ENCODE measurements around the gene PMEPA1. TPM values are rescaled to one million over a fixed set of nuclear protein-coding genes. Genes with fewer than 3 reads are reported as not detected.

Gene PMEPA1
- total RNA-seq, 4 donors from 2014 or later, result 7.5 to 31.3 (median 13.9) TPM

DNA sequence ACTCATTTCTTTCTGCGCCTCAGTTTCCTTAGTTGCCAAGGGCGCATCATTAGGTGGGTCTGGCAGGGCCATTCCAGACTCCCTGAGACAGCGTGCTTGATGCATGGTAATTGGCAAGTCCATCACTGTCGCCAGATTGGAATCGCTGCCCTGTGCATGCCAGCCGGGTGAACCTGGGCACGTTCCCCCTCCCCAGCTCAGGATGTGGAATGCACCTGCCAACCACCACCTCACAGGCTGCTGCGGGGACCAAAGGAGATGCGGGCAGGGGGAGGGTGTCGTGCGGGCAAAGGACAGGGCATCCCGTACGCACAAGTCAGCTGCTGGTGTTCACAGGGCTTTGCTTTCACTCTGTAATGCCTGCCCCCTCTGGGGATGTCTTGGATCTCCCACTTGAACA lies 36.4 kb upstream of the PMEPA1 start:
- TF ChIP-seq, protein P1, sequence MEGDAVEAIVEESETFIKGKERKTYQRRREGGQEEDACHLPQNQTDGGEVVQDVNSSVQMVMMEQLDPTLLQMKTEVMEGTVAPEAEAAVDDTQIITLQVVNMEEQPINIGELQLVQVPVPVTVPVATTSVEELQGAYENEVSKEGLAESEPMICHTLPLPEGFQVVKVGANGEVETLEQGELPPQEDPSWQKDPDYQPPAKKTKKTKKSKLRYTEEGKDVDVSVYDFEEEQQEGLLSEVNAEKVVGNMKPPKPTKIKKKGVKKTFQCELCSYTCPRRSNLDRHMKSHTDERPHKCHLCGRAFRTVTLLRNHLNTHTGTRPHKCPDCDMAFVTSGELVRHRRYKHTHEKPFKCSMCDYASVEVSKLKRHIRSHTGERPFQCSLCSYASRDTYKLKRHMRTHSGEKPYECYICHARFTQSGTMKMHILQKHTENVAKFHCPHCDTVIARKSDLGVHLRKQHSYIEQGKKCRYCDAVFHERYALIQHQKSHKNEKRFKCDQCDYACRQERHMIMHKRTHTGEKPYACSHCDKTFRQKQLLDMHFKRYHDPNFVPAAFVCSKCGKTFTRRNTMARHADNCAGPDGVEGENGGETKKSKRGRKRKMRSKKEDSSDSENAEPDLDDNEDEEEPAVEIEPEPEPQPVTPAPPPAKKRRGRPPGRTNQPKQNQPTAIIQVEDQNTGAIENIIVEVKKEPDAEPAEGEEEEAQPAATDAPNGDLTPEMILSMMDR (IDR thresholded peaks at IDR 0.05; ENCODE audit: low read depth), result no peak

DNA sequence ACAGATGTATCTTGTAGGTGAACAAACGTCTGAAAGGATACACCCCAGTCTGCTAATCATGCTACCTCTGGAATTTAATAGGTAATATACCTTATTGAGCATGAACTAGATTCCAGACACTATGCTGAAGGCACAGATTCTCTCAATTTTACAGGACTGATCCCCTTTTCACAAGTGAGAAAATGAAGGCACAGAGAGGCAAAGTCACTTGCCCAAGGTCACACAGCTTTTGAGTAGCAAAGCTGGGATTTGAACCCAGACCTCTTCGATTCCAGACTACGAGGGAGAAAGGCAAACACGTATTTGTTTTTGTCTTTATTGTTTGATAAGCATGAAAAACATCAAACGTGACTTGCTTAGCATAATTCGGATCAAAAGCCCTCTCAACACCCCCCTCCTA lies 34.4 kb upstream of the PMEPA1 start:
- TF ChIP-seq, protein P1 (IDR thresholded peaks at IDR 0.05; ENCODE audit: low read depth), result no peak

DNA sequence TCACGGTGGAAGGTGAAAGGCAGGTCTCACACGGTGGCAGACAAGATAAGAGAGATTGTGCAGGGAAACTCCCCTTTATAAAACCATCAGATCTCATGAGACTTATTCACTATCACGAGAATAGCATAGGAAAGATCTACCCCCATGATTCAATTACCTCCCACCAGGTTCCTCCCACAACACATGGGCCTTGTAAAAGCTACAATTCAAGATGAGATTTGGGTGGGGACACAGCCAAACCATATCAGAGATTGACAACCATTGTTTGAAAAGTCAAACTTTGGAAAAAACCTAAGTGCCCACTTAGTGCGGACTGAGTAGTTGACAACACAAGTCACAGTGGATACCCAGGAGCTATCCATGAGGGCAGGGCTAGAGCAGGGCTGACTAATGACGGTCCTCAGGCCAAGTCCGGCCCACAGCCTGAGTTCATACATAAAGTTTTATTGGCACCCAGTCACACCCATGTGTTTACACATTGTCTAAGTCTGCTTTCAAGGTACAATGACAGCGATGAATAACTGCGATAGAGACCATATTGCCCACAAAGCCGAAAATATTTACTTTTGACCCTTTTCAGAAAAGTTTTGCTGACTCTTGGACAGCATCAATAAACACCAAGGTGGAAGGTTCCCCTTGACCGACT lies 33.8 kb upstream of the PMEPA1 start:
- TF ChIP-seq, protein P1 (IDR thresholded peaks at IDR 0.05; ENCODE audit: low read depth), result no peak

DNA sequence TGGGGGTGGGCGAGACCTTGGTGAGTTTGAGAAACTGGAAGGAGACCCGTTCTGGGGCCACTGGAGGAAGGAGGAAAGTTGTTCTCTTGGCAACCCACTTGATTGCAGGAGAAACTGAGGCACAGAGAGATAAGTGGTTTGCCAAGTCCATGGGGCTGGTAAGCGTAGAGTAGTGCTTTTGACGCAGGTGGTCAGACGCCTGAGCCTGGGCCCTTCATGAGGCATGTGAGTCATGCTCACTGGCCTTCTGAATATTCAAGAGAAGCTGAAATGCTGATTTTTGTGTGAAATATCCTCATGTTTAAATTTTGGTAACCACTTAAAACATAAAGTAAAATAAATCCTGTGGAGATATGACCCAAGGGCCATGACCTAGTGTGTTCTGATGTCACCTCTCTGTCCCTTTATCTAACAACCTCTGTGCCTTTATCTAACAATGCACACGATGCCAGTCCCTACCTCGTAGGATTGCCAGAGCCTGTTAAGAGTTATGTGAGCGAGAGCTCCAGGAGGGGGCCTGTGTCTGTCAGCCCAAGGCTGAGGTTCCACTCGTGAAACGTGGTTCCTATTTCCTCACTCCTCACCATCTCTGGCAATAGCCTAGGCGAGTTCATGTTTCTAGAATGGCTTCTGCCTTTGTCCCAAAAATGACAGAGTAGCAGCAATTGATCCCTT lies 32.8 kb upstream of the PMEPA1 start:
- TF ChIP-seq, protein P1 (IDR thresholded peaks at IDR 0.05; ENCODE audit: low read depth), result no peak

DNA sequence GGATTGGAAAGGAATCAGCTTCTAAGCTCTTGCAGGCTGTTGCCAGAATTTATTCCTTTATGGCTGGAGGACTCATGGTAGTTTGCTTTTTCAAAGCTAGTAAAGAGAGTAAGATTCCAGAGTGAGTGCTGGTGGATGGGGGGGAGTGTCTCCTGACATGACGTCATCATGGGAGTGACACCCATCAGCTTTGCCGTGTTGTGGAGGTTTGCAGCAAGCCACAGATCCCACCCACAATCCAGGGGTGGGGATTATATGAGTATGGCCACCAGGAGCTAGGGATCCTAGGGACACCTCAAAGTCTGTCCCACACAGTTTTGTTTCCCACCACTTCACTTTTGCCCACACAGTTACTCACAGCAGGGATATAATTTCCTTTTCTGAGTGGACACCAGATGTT lies 28.7 kb upstream of the PMEPA1 start:
- TF ChIP-seq, protein P1 (IDR thresholded peaks at IDR 0.05; ENCODE audit: low read depth), result no peak

DNA sequence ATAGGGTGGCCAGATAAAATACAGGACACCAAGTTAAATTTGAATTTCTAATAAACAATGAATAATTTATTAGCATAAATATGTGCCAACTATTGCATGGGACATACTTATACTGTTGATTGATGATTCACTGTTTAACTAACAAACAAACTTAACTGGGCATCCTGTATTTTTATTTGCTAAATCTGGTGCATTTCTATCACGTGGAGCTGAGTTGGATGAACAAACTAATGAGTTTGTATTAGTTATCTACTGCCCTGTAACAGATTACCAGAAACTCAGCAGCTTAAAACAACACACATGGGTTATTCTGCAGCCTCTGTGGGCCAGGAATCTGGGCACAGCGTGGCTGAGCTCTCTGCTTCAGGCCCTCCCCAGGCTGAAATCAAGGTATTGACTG lies 28.2 kb upstream of the PMEPA1 start:
- TF ChIP-seq, protein P1 (IDR thresholded peaks at IDR 0.05; ENCODE audit: low read depth), result no peak

DNA sequence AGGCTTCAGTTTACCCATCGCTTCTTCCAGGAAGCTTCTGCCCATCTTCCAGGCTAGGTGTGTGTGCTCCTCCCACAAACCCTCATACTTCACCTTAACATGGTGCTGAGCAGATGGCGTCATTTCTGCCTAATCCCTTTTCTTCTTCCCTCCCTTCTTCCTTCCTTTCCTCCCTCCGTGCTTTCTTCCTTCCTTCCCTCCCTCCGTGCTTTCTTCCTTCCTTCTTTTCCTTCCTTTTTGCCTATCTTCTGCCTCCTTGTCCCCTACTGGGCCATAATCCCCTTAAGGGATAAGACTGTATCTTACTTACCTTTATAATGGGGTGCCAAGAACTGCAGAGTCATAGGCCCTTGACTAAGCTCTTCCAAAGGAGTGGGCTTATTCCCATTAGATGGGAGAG lies 27.5 kb upstream of the PMEPA1 start:
- TF ChIP-seq, protein P1 (IDR thresholded peaks at IDR 0.05; ENCODE audit: low read depth), result no peak
